AG04449 (cell line): Measurements from ENCODE around the gene CRACR2A.
A peak's percentile ranks its signal among the peaks of the same experiment; 100 is the strongest.

ENCODE experiments used
- CTCF ChIA-PET: fragments of 350-600 bp; formaldehyde crosslinking; extraction: SDS; loops from one replicate; lab custom pipeline; 2021; ENCODE audit warnings: antibody characterized with exemption; lab: Yijun Ruan, JAX
- POLR2A ChIA-PET: fragments of 400-600, 350-600 bp; formaldehyde crosslinking; extraction: SDS; loops from one replicate; lab custom pipeline; 2020; ENCODE audit warnings: antibody characterized with exemption, inconsistent platforms; lab: Yijun Ruan, JAX
- DNase-seq: peaks from one replicate; pipeline ENCODE4 v3.0.0-alpha.2; 2010; ENCODE audit warnings: low read depth, low spot score
- H3K4me3 ChIP-seq: 2 replicates; pipeline ENCODE4 v1.5.1; 2011; ENCODE audit warnings: low read depth, mild to moderate bottlenecking, control low read depth, low read length
- CTCF ChIP-seq: IDR thresholded peaks from one replicate; pipeline ENCODE4 v1.5.1; 2011; ENCODE audit warnings: mild to moderate bottlenecking, moderate library complexity, low read length, control low read depth, inconsistent platforms; ENCODE audit not compliant: insufficient read depth; ENCODE audit errors: missing control alignments

The CRACR2A gene

GRCh38 chr12:3661028-3661427, 91.9 kb downstream of the CRACR2A start:
- no peak for TF ChIP-seq CTCF
- no peak overlapping the region for H3K4me3 ChIP-seq
- ChIA-PET CTCF (no interaction called here), POLR2A (no interaction called here)
- no peak for DNase-seq

- TF ChIP-seq CTCF, result peak; percentile 53
- CTCF ChIA-PET, result interaction anchor here (0.7 to 2.2 kb wide), 11 partner anchors 8 to 358 kb away, joined by 3 to 10 read pairs (median 5); no protein-coding TSS in a partner anchor
- DNase-seq, result no peak
- POLR2A ChIA-PET, result interaction anchor here (0.6 kb wide), 1 partner anchor 8 kb away, joined by 3 read pairs; no protein-coding TSS in a partner anchor
- no peak overlapping the region for H3K4me3 ChIP-seq
These were observed 94.4 kb downstream of the CRACR2A start for GRCh38 chr12:3658327-3659163.

GRCh38 chr12:3656946-3657622, 95.8 kb downstream of the CRACR2A start:
- DNase-seq, result no peak
- ChIA-PET POLR2A (no interaction called here), CTCF (interaction anchor here (0.9 to 2.0 kb wide), 7 partner anchors 9 to 357 kb away, joined by 3 to 10 read pairs (median 7); no protein-coding TSS in a partner anchor)
- no peak overlapping the region for H3K4me3 ChIP-seq
- no peak for TF ChIP-seq CTCF

- ChIA-PET CTCF (interaction anchor here (0.6 to 2.3 kb wide), 9 partner anchors 9 to 149 kb away, joined by 3 to 11 read pairs (median 4); no protein-coding TSS in a partner anchor), POLR2A (no interaction called here)
- no peak overlapping the region for H3K4me3 ChIP-seq
- no peak for DNase-seq
- TF ChIP-seq CTCF, result peak; percentile 45
These were observed 97.5 kb downstream of the CRACR2A start for GRCh38 chr12:3655328-3655900.

- DNase-seq, result no peak
- no peak for TF ChIP-seq CTCF
- CTCF ChIA-PET, result interaction anchor here (1.2 kb wide), 1 partner anchor 8 kb away, joined by 3 read pairs; no protein-coding TSS in a partner anchor
- no peak overlapping the region for H3K4me3 ChIP-seq
- POLR2A ChIA-PET, result no interaction called here
These were observed 101.1 kb downstream of the CRACR2A start for GRCh38 chr12:3651585-3652424.
